H9 (cell line): ENCODE results near the gene CSMD2. TPM values are rescaled to one million over a fixed set of nuclear protein-coding genes. Genes with fewer than 3 reads are reported as not detected.

Experiments used
- DNase-seq: peaks from one replicate; pipeline ENCODE4 v3.0.0-alpha.2; 2017
- H2AFZ ChIP-seq: one replicate; pipeline ENCODE4 v1.6.1; 2013; ENCODE audit warnings: mild to moderate bottlenecking, low read length, control low read depth, moderate library complexity
- H2AK5ac ChIP-seq: 2 replicates; pipeline ENCODE4 v1.6.1; 2013; ENCODE audit warnings: low read length, control low read depth, mixed read lengths; ENCODE audit not compliant: insufficient read length
- H2BK120ac ChIP-seq: one replicate; pipeline ENCODE4 v1.6.1; 2013; ENCODE audit warnings: low read depth, mild to moderate bottlenecking, low read length, control low read depth, inconsistent platforms; ENCODE audit not compliant: poor library complexity, severe bottlenecking
- H2BK12ac ChIP-seq: 2 replicates; pipeline ENCODE4 v1.6.1; 2013; ENCODE audit warnings: low read length, control low read depth, mixed read lengths, low read depth; ENCODE audit not compliant: insufficient read length
- H2BK15ac ChIP-seq: 2 replicates; pipeline ENCODE4 v1.6.1; 2013; ENCODE audit warnings: low read depth, low read length, control low read depth
- H2BK20ac ChIP-seq: one replicate; pipeline ENCODE4 v1.6.1; 2013; ENCODE audit warnings: low read depth, mild to moderate bottlenecking, low read length, control low read depth, inconsistent platforms; ENCODE audit not compliant: poor library complexity, severe bottlenecking
- H2BK5ac ChIP-seq: 2 replicates; pipeline ENCODE4 v1.6.1; 2013; ENCODE audit warnings: low read length, control low read depth, mixed read lengths; ENCODE audit not compliant: insufficient read length
- H3K14ac ChIP-seq: 2 replicates; pipeline ENCODE4 v1.6.1; 2013; ENCODE audit warnings: low read length, control low read depth; ENCODE audit not compliant: insufficient read depth
- H3K18ac ChIP-seq: 2 replicates; pipeline ENCODE4 v1.6.1; 2013; ENCODE audit warnings: low read depth, mild to moderate bottlenecking, mixed read lengths, low read length, control low read depth; ENCODE audit not compliant: insufficient read length
- H3K23ac ChIP-seq: 2 replicates; pipeline ENCODE4 v1.6.1; 2013; ENCODE audit warnings: low read length, control low read depth, mixed read lengths, low read depth; ENCODE audit not compliant: insufficient read length
- H3K23me2 ChIP-seq: 2 replicates; pipeline ENCODE4 v1.6.1; 2013; ENCODE audit warnings: low read depth, mild to moderate bottlenecking, mixed read lengths, low read length, control low read depth; ENCODE audit not compliant: insufficient read length, poor library complexity, severe bottlenecking
- H3K27ac ChIP-seq: 2 replicates; pipeline ENCODE4 v1.5.1; 2013; ENCODE audit warnings: low read length, control low read depth, mixed read lengths, low read depth; ENCODE audit not compliant: insufficient read length
- H3K27me3 ChIP-seq: 2 replicates; pipeline ENCODE4 v1.6.1; 2013; ENCODE audit warnings: low read length, control low read depth, inconsistent platforms; ENCODE audit not compliant: insufficient read depth
- H3K4ac ChIP-seq: 2 replicates; pipeline ENCODE4 v1.6.1; 2013; ENCODE audit warnings: low read depth, mild to moderate bottlenecking, control low read depth, inconsistent platforms, low read length, moderate library complexity
- H3K4me1 ChIP-seq: 2 replicates; pipeline ENCODE4 v1.6.1; 2013; ENCODE audit warnings: low read length, control low read depth, inconsistent platforms; ENCODE audit not compliant: insufficient read depth
- H3K4me2 ChIP-seq: 2 replicates; pipeline ENCODE4 v1.6.1; 2013; ENCODE audit warnings: low read length, control low read depth, mixed read lengths; ENCODE audit not compliant: insufficient read length, insufficient read depth
- H3K56ac ChIP-seq: 2 replicates; pipeline ENCODE4 v1.6.1; 2013; ENCODE audit warnings: low read depth, mild to moderate bottlenecking, mixed read lengths, low read length, control low read depth; ENCODE audit not compliant: insufficient read length
- H3K79me1 ChIP-seq: 2 replicates; pipeline ENCODE4 v1.6.1; 2013; ENCODE audit warnings: low read depth, mild to moderate bottlenecking, moderate library complexity, low read length, control low read depth, inconsistent platforms; ENCODE audit not compliant: insufficient read depth, poor library complexity, severe bottlenecking
- H3K79me2 ChIP-seq: 2 replicates; pipeline ENCODE4 v1.6.1; 2013; ENCODE audit warnings: low read length, control low read depth, inconsistent platforms; ENCODE audit not compliant: insufficient read depth
- H3K9ac ChIP-seq: 2 replicates; pipeline ENCODE4 v1.6.1; 2013; ENCODE audit warnings: low read length, control low read depth, mixed read lengths; ENCODE audit not compliant: insufficient read length; ENCODE audit errors: extremely low read depth
- H3K9me3 ChIP-seq: one replicate; pipeline ENCODE4 v1.6.1; 2013; ENCODE audit warnings: low read depth, low read length, inconsistent platforms; ENCODE audit not compliant: control insufficient read depth
- H3T11ph ChIP-seq: one replicate; pipeline ENCODE4 v1.6.1; 2013; ENCODE audit warnings: mild to moderate bottlenecking, low read length, control low read depth, inconsistent platforms
- H4K20me1 ChIP-seq: one replicate; pipeline ENCODE4 v1.6.1; 2013; ENCODE audit not compliant: control insufficient read depth, insufficient read length, insufficient read depth
- H4K5ac ChIP-seq: 2 replicates; pipeline ENCODE4 v1.6.1; 2013; ENCODE audit warnings: low read depth, mild to moderate bottlenecking, mixed read lengths, low read length, control low read depth; ENCODE audit not compliant: insufficient read length
- H4K8ac ChIP-seq: replicated peaks from 2 replicates; pipeline ENCODE4 v1.6.1; 2013; ENCODE audit warnings: low read length, control low read depth, mixed read lengths, low read depth; ENCODE audit not compliant: insufficient read length
- H4K91ac ChIP-seq: 2 replicates; pipeline ENCODE4 v1.6.1; 2013; ENCODE audit warnings: low read depth, mild to moderate bottlenecking, moderate library complexity, mixed read lengths, low read length, control low read depth; ENCODE audit not compliant: insufficient read length
- H3K27ac Mint-ChIP-seq, 3 experiments: 2 replicates in 2 of 3; 3 replicates in 1 of 3; pipeline ENCODE4 v1.8.0; 2020 to 2021; ENCODE audit warnings: mixed read lengths in 3 of 3, mild to moderate bottlenecking in 1 of 3, moderate library complexity in 1 of 3
- H3K27me3 Mint-ChIP-seq: 2 replicates; pipeline ENCODE4 v1.8.0; 2021; ENCODE audit warnings: low read depth, mild to moderate bottlenecking, moderate library complexity, mixed read lengths
- H3K36me3 Mint-ChIP-seq, 3 experiments: 2 replicates in 2 of 3; 3 replicates in 1 of 3; pipeline ENCODE4 v1.8.0; 2020 to 2021; ENCODE audit warnings: low read depth in 3 of 3, mixed read lengths in 3 of 3; ENCODE audit not compliant: insufficient read depth in 1 of 3
- H3K4me1 Mint-ChIP-seq, 2 experiments: 2 replicates each; pipeline ENCODE4 v1.8.0; 2020; ENCODE audit warnings: mixed read lengths in 2 of 2
- H3K4me3 Mint-ChIP-seq, 2 experiments: 2 replicates in 1 of 2; 3 replicates in 1 of 2; pipeline ENCODE4 v1.8.0; 2020 to 2021; ENCODE audit warnings: mild to moderate bottlenecking in 2 of 2, mixed read lengths in 2 of 2, moderate library complexity in 1 of 2
- H3K9me3 Mint-ChIP-seq, 2 experiments: 2 replicates in 1 of 2; 3 replicates in 1 of 2; pipeline ENCODE4 v1.8.0; 2020; ENCODE audit warnings: mild to moderate bottlenecking in 2 of 2, mixed read lengths in 2 of 2, moderate library complexity in 1 of 2
- whole genome bisulfite sequencing: extraction: QIAGEN DNeasy Blood & Tissue Kit; methylation state at CpG from one replicate; pipeline ENCODE4 v1.1.7; 2013; ENCODE audit warnings: missing lambda C conversion rate, low lambda C conversion rate, mixed read lengths; ENCODE audit not compliant: insufficient read length; ENCODE audit errors: extremely low coverage; 5-methylcytosine and 5-hydroxymethylcytosine counted together
- total RNA-seq: library from RNA; stranded (reverse); gene quantifications from 2 replicates; pipeline ENCODE4 v1.2.1, GENCODE V29; 2021
- TF ChIP-seq, protein P1 (sequence below): fragments of 200-600 bp; sonication (generic); conservative IDR thresholded peaks from 3 replicates; pipeline ENCODE4 v1.8.0; 2021; ENCODE audit warnings: antibody characterized with exemption, mild to moderate bottlenecking

The CSMD2 gene
- total RNA-seq, 1 experiment from 2014 or later, result 6.4 TPM

DNA sequence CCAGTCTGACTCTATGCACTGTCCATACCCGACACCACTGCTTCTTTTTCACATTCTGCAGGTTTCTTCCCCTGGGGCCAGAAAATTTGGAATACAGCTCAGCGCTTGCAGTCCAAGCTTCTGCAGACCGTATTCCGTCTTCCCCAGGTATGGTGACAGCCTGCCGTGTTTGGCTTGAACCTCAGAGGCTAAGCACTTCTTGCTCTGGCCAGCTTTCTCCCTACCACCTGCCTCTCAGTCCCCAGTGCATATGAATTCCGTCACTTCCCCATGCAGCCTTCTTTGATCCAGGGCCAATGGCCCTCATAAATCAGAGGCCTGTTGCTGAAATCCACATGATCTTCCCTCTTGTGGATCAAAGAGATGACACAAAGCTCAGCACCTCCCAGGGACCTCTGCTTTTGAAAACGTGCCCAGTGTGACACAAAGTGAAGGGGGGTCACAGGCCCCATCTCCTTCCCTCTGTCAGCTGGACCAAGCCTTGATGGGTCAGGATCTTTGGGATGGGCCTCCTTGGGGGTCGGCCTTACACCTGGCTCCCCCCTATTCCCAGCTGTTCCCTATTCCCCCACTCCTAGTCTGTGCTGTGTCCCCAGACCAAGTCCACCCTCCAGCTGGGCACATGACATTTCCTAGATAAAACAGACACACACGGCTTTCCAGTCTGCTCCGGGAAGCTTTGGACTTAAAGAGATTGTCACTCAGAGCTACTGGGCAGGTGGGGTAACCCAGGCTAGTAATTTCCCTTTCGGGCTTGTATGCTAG is 234.5 kb downstream of the CSMD2 start:
- Histone ChIP-seq H3T11ph (no peak overlapping the region), H3K79me1 (no peaks in the 10 kb centered on the region), H3K23ac (no peak overlapping the region), H3K18ac (no peak overlapping the region), H3K23me2 (no peaks in the 10 kb centered on the region), H2AFZ (no peak overlapping the region), H2BK20ac (no peak overlapping the region), H3K9ac (no peak overlapping the region), H2BK120ac (no peak overlapping the region), H4K20me1 (no peaks in the 10 kb centered on the region), H4K91ac (no peak overlapping the region), H3K9me3 (no peaks in the 10 kb centered on the region), H3K14ac (no peak overlapping the region; the same call in 1 of the 2 replicates), H2BK15ac (no peak overlapping the region), H3K4me2 (no peak overlapping the region), H3K27ac (no peak overlapping the region), H3K4ac (no peak overlapping the region), H2BK5ac (no peak overlapping the region), H3K56ac (no peak overlapping the region), H3K4me1 (no peaks in the 10 kb centered on the region), H3K79me2 (no peaks in the 10 kb centered on the region), H2AK5ac (no peak overlapping the region), H4K8ac (no peak overlapping the region), H3K27me3 (no peaks in the 10 kb centered on the region), H2BK12ac (no peak overlapping the region), H4K5ac (no peak overlapping the region)
- H3K4me3 Mint-ChIP-seq, result no peak overlapping the region
- TF ChIP-seq, protein P1, sequence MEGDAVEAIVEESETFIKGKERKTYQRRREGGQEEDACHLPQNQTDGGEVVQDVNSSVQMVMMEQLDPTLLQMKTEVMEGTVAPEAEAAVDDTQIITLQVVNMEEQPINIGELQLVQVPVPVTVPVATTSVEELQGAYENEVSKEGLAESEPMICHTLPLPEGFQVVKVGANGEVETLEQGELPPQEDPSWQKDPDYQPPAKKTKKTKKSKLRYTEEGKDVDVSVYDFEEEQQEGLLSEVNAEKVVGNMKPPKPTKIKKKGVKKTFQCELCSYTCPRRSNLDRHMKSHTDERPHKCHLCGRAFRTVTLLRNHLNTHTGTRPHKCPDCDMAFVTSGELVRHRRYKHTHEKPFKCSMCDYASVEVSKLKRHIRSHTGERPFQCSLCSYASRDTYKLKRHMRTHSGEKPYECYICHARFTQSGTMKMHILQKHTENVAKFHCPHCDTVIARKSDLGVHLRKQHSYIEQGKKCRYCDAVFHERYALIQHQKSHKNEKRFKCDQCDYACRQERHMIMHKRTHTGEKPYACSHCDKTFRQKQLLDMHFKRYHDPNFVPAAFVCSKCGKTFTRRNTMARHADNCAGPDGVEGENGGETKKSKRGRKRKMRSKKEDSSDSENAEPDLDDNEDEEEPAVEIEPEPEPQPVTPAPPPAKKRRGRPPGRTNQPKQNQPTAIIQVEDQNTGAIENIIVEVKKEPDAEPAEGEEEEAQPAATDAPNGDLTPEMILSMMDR, result no peak
- no peak for DNase-seq
- H3K27me3 Mint-ChIP-seq, result no peaks in the 10 kb centered on the region
- peaks cover 5 to 18% (median 16%) of the 10 kb centered on the region in 3 experiments for H3K36me3 Mint-ChIP-seq
- no peak overlapping the region for H3K27ac Mint-ChIP-seq
- H3K9me3 Mint-ChIP-seq, result no peaks in the 10 kb centered on the region
- peaks cover 0 to 2% of the 10 kb centered on the region in 2 experiments; a peak in 1 of 4 replicates for H3K4me1 Mint-ChIP-seq
- no CpG with 5 or more reads among the region's 11 CpGs for WGBS
